ENCODE results near the gene RPTOR. TPM values are rescaled to one million over a fixed set of nuclear protein-coding genes. Genes with fewer than 3 reads are reported as not detected.

RPTOR gene
- 16.1 and 19.0 TPM in 2 replicates for total RNA-seq (2014; rRNA removed; shearing (Covaris generic))
- polyA plus RNA-seq (2016; fragmentation: Nextera tagmentation; extraction: Ambion mirVana): 6.6 and 7.0 TPM in 2 replicates

- peak within 1 kb of the TSS; percentile 96 for H3K9ac ChIP-seq
- H3K79me2 ChIP-seq (ENCODE audit: insufficient read depth): peaks cover 53% of the 10 kb centered on the region
- in situ Hi-C loops (cut with MboI): no loop called here
- peak within 1 kb of the TSS; percentile 90 for H2AFZ ChIP-seq
- peak within 1 kb of the TSS; percentile 72 for H3K27ac ChIP-seq
- no peaks in the 10 kb centered on the region for H3K27me3 ChIP-seq (replicated peaks; ENCODE audit: insufficient read depth)
- no peaks in the 10 kb centered on the region for H4K20me1 ChIP-seq (ENCODE audit: insufficient read depth)
- no peaks in the 10 kb centered on the region for H3F3A ChIP-seq (ENCODE audit: insufficient read depth)
- WGBS, 2 experiments (ENCODE audit: low coverage in 1 of 2, low lambda C conversion rate in 2 of 2, missing lambda C conversion rate in 2 of 2): 1 to 2% methylated on average over 47 to 49 of the region's 49 CpGs
- H3K4me1 ChIP-seq (ENCODE audit: insufficient read depth): peaks cover 23% of the 10 kb centered on the region
- no peaks in the 10 kb centered on the region for H3K9me3 ChIP-seq (ENCODE audit: low read depth)
- no peaks in the 10 kb centered on the region for H3K36me3 ChIP-seq (ENCODE audit: low read depth)
- peak within 1 kb of the TSS; percentile 91 for H3K4me3 ChIP-seq
- H3K9me2 ChIP-seq (ENCODE audit: insufficient read depth): no peaks in the 10 kb centered on the region
- H3K4me2 ChIP-seq (ENCODE audit: unreplicated experiment): peak within 1 kb of the TSS; percentile 99
- peak; percentile 93 for DNase-seq
- no peak for TF ChIP-seq EZH2 (IDR thresholded peaks at IDR 0.05; ENCODE audit: insufficient read depth, poor library complexity, severe bottlenecking)
These were observed at the start of gene RPTOR for GRCh38 chr17:80544655-80545498. TSS of gene RPTOR (plus strand) at chr17:80544838. CDS start at chr17:80545630, 792 bp downstream.

- in situ Hi-C loops (cut with MboI): no loop called here
- WGBS, 2 experiments (ENCODE audit: low coverage in 1 of 2, low lambda C conversion rate in 2 of 2, missing lambda C conversion rate in 2 of 2): 50 to 65% methylated on average over 10 of the region's 10 CpGs
- Histone ChIP-seq H3K9me2 (ENCODE audit: insufficient read depth) (no peaks in the 10 kb centered on the region), H3K27ac (peak overlapping the region; percentile 56), H4K20me1 (ENCODE audit: insufficient read depth) (no peaks in the 10 kb centered on the region), H3K79me2 (ENCODE audit: insufficient read depth) (no peaks in the 10 kb centered on the region), H2AFZ (peak overlapping the region; percentile 85), H3K4me3 (peak overlapping the region; percentile 20; the same call in 1 of the 2 replicates), H3K27me3 (replicated peaks; ENCODE audit: insufficient read depth) (no peaks in the 10 kb centered on the region; the same call in 1 of the 2 replicates), H3K4me2 (ENCODE audit: unreplicated experiment) (peak overlapping the region; percentile 46), H3K36me3 (ENCODE audit: low read depth) (no peaks in the 10 kb centered on the region), H3F3A (ENCODE audit: insufficient read depth) (no peaks in the 10 kb centered on the region), H3K9me3 (ENCODE audit: low read depth) (no peaks in the 10 kb centered on the region), H3K9ac (peak overlapping the region; percentile 57; the same call in 1 of the 2 replicates), H3K4me1 (ENCODE audit: insufficient read depth) (peaks cover 9% of the 10 kb centered on the region)
- no peak for TF ChIP-seq EZH2 (IDR thresholded peaks at IDR 0.05; ENCODE audit: insufficient read depth, poor library complexity, severe bottlenecking)
- no peak for TF ChIP-seq EZH2phosphoT487 (IDR thresholded peaks at IDR 0.05; ENCODE audit: insufficient read depth, low read depth)
- DNase-seq: peak; percentile 15
These were observed 46.9 kb upstream of the RPTOR start for GRCh38 chr17:80497726-80498241.

- DNase-seq: peak; percentile 82
- peak overlapping the region; percentile 46 for H3K4me2 ChIP-seq (ENCODE audit: unreplicated experiment)
- no peaks in the 10 kb centered on the region for H3K27me3 ChIP-seq (replicated peaks; ENCODE audit: insufficient read depth)
- H3K36me3 ChIP-seq (ENCODE audit: low read depth): no peaks in the 10 kb centered on the region
- peak overlapping the region; percentile 20; the same call in 1 of the 2 replicates for H3K4me3 ChIP-seq
- peak overlapping the region; percentile 85 for H2AFZ ChIP-seq
- no peaks in the 10 kb centered on the region for H3K9me2 ChIP-seq (ENCODE audit: insufficient read depth)
- H3K79me2 ChIP-seq (ENCODE audit: insufficient read depth): no peaks in the 10 kb centered on the region
- H3K9me3 ChIP-seq (ENCODE audit: low read depth): no peaks in the 10 kb centered on the region
- H3F3A ChIP-seq (ENCODE audit: insufficient read depth): no peaks in the 10 kb centered on the region
- H3K27ac ChIP-seq: peak overlapping the region; percentile 56
- in situ Hi-C loops (cut with MboI): no loop called here
- peak overlapping the region; percentile 57 for H3K9ac ChIP-seq
- H3K4me1 ChIP-seq (ENCODE audit: insufficient read depth): peaks cover 9% of the 10 kb centered on the region
- 20 to 23% methylated on average over 30 of the region's 30 CpGs for WGBS, 2 experiments (ENCODE audit: low coverage in 1 of 2, low lambda C conversion rate in 2 of 2, missing lambda C conversion rate in 2 of 2)
- no peaks in the 10 kb centered on the region for H4K20me1 ChIP-seq (ENCODE audit: insufficient read depth)
- TF ChIP-seq EZH2 (IDR thresholded peaks at IDR 0.05; ENCODE audit: insufficient read depth, poor library complexity, severe bottlenecking) (no peak), EZH2phosphoT487 (IDR thresholded peaks at IDR 0.05; ENCODE audit: insufficient read depth, low read depth) (no peak)
These were observed 46.3 kb upstream of the RPTOR start for GRCh38 chr17:80498242-80498919.

GRCh38 chr17:80498920-80499410 lies 45.7 kb upstream of the RPTOR start:
- Histone ChIP-seq H3K4me2 (ENCODE audit: unreplicated experiment) (peak overlapping the region; percentile 46), H3K36me3 (ENCODE audit: low read depth) (no peaks in the 10 kb centered on the region), H3K79me2 (ENCODE audit: insufficient read depth) (no peaks in the 10 kb centered on the region), H3F3A (ENCODE audit: insufficient read depth) (no peaks in the 10 kb centered on the region), H3K9ac (no peak overlapping the region), H3K9me2 (ENCODE audit: insufficient read depth) (no peaks in the 10 kb centered on the region), H4K20me1 (ENCODE audit: insufficient read depth) (no peaks in the 10 kb centered on the region), H3K4me3 (no peak overlapping the region), H2AFZ (no peak overlapping the region; the same call in 1 of the 2 replicates), H3K27ac (peak overlapping the region; percentile 56; the same call in 1 of the 2 replicates), H3K9me3 (ENCODE audit: low read depth) (no peaks in the 10 kb centered on the region), H3K27me3 (replicated peaks; ENCODE audit: insufficient read depth) (no peaks in the 10 kb centered on the region), H3K4me1 (ENCODE audit: insufficient read depth) (peaks cover 9% of the 10 kb centered on the region)
- DNase-seq: no peak
- WGBS, 2 experiments (ENCODE audit: low coverage in 1 of 2, low lambda C conversion rate in 2 of 2, missing lambda C conversion rate in 2 of 2): 86 to 87% methylated on average over 10 of the region's 11 CpGs
- no peak for TF ChIP-seq EZH2 (IDR thresholded peaks at IDR 0.05; ENCODE audit: insufficient read depth, poor library complexity, severe bottlenecking)
- no peak for TF ChIP-seq EZH2phosphoT487 (IDR thresholded peaks at IDR 0.05; ENCODE audit: insufficient read depth, low read depth)
- in situ Hi-C loops (cut with MboI): no loop called here
